HG03342 (cell line): ENCODE results near the gene TKT.

Source experiments
- ATAC-seq: cut with Tn5 transposase; IDR thresholded peaks from one replicate; pipeline ENCODE4 v1.9.1; 2021; ENCODE audit warnings: mild to moderate bottlenecking, moderate library complexity; ENCODE audit not compliant: unreplicated experiment

Gene TKT

DNA sequence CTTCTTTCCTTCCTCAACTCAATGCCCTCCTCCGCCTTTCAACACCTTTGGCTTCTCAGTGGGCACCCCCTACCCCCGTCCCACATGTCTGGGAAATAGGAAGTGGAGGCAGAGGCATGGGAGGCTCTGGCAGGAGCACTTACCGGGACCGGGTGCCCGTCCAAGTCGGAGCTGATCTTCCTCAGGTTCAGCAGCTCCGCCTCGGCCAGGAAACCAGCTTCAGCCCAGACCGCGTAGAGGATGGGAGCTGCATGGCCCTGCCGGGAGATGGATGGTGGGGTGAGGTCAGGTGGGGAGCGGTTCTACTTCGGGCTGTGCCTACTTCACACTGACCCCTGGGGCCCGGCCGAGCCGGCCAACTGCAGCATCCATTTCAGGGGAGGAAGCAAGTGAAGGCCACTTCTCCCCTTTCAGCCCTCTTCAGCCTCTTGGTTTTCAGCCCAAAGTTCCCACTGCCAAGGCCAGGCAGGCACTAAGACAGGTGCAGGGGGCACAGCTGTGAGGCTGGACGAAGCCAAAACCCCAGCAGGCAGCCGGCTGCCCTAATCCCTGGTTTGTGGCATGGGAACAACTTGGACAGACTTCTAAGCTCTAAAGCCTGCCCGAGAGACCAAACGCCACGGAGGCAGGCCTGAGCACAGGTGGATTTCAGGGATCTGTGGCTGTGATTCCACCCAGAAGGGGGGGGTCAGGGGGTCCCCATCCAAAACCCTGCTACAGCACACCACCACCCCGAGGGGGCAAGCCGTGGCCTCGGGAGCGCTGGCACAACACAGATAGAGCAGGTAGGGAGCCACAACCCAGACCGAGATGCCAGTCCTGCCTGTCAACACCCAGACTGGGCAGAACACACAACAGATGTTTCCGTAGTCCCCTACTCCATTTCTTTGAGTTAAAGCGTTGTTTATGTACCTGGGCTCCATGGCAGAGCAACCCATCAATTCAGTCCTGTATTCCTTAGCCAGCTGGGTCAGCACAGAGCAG, 14.5 kb downstream of the TKT start:
- no peak for ATAC-seq

DNA sequence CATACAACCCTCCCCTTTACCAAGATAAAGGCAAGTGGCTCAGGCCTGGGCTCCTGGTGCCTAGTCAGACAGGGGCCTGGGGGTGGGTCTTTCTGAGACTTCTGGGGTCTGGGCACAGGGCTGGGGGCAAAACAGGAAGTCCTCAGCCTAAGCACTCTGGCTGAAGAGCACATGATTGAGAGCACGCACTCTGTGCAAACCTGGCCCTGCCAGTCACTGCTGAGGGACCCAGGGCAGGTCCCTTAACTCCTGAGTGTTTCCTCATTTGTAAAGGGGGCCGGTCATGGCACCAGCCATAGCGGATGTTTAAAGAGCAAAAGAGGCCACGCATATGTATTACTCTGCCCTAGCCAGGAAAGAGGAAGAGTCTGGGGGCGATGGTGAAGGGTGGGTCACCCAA, 16.0 kb downstream of the TKT start:
- no peak for ATAC-seq

DNA sequence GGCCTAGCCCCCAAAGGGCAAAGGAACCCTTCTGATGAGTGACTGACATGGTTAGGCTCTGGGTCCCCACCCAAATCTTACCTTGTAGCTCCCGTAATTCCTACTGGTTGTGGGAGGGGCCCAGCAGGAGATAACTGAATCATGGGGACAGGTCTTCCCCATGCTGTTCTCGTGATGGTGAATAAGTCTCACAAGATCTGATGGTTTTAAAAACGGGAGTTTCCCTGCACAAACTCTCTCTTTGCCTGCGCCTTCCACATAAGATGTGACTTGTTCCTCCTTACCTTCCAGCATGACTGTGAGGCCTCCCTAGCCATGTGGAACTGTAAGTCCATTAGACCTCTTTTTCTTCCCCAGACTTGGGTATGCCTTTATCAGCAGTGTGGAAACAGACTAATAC, 16.9 kb downstream of the TKT start:
- no peak for ATAC-seq

DNA sequence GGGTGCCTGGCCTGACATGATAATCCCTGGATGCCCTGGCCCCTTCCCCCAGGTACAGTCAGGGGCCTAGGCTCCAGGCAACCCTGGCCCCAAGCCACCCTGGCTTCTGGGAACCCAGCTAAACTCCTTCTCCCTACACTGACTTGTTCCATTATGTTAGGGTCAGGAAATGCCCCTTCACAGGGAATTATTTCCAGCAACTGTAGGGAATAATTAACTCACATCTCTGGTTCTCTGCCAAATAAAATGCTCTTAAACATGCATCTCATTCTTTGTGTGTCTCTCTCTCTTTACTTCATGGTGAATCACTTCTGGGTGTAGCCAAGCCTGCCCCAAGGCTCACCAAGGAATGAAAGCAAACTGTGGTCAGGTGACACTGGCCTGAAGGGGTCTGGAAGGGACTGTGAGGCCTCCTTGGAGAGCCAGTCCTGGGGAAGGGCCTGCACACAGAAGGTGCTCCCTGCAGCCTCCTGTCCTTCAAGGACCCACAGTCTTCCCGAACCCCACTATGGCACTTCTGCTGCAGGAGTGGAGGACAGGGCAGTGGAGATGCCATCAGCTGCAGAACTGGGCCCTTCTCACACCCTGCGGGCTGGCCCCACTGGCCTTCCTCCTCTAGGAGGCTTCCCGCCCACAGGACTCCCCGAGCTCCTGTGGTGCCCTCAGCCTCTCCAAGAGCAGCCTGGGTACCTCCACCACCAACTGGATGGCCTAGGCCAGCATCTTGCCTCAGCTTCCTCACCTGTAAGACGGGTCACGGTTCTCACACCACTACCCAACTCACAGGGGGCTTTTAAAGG, 17.6 kb downstream of the TKT start:
- ATAC-seq, result no peak

DNA sequence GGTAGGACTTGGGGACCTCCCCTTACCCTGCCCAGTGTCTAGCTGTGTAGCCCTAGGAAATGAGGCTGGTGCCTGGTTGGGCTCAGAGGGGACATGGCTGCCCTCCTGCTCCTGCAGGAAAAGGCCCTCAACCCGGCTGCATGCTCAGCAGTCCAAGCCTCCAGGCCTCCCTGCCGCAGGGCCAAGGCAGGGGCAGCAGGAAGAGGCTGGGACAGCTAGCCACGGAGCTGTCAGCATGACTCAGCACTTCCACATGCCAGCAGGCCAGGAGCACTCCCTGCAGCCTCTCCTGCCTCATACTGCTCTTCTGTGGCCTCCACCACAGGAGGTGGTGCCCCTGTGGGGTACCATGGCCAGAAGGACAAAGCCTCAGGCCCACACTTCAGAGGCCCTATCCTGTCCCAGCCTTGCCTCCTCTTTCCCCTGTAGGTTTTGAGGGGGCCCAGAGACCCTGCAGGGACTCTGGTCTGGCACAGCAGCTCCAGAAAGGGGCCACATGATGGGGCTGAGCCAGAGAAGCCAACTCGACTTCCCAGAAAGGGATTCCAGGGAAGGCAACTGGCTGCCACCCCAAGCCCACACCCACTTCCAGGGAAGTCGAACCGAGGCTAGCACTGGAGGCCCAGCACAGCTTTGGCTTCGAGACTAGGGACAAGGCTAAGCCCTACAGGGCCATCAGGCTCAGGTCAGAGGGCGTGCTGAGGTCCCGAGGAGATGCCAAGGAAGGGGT, 19.5 kb downstream of the TKT start:
- ATAC-seq, result no peak

DNA sequence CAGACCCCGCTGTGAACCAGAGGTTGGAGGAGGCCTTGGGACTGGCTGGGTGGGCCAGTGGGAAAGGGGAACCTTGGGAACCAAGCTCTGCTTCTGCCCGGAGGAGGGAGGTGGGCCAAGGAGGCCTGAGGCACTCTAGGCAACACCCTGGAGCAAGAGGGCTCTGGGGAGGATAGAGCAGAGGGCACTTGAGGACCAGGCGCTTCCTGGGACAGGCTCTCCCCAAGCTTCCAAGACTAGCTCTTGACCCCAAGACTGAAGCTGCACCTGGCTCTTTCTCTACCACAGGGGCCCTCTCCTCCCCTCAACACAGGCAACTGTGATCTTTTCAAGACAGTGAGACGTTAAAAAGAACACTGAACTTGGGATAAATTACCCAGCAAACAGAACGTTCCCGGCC, 20.3 kb downstream of the TKT start:
- ATAC-seq, result no peak

DNA sequence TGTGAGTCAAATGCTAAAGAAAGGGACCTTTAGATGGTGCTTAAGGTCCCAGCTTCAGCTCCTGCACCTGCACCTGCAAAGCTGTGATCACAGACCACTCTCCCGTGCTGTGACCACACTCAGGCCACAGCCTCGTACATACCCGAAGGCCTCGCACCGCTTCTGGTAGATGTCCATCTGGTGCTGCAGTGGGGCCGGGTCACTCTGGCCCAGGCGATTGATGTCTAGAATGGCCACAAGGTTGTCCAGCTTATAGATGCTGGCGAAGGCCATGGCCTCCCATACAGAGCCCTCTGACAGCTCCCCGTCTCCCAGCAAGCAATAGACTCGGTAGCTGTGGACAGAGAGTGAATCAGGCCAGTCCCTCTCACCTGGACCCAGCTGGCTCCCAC, 21.0 kb downstream of the TKT start:
- ATAC-seq, result no peak

DNA sequence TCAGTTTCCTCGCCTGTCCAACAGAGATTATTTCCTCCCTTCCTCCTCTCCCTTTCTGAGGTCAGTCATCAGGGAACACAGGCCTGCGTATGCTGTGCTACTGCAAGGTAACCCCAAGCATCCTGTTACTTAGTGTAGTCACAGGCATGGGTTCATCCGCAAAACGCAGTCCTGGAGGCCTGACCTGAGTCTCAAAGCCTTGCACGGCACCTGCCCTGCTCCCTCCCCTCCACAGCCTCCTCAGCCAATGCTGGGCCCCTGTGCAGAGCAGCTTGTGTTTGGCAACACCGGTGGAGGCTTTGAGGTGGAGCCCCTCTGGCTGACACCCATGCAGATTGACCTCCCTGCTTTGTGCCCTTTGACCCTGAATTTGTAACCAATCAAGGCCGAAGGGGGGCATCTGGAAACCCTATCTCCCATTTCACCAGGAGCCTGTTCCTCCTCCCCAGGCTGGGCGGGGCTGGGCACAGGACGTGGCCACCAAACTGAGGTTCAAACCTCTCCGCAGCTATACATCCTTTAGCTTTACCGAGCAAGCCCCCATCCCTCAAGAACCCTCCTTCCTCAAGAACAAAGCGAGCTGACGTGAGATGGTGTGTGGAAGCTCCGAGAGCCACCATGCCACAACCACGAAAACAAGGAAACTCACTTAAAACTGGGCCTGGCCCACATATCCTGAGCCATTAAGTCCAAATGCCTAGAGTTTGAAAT, 21.5 kb downstream of the TKT start:
- ATAC-seq, result no peak

DNA sequence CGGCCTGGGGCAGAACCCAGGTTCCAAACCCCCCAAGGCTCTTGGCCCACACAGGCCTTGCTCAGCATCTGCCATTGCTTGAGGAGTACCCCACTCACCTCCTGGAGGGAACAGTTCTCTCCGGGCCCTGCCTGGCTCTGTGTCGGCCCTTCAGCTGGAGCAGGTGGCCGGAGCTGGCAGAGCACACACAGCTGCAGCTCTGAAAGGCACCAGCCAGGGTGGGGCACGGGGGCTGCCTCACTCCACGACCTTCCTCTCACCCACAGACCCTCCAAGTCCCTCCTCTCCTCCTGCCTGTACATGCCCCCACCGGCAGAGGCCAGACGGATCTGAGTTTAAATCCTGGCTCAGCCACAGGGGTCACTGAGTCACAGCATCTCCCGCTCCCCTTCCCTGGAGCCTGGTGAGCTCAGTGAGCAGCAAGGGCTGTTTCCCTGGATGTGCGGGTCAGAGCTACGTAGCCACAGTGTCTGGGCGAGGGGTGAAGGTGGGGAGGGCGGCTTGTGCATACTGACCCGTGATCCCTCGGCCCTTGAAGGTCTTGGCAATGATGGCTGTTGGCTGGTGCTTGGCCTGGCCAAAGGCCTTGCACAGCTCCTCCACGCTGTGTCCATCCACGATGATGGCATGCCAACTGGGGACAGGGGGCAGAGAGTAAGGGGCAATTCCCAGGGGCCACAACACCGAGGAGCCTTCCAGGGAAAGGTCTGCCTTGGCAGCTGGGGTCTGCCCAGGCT, 23.0 kb downstream of the TKT start:
- no peak for ATAC-seq

DNA sequence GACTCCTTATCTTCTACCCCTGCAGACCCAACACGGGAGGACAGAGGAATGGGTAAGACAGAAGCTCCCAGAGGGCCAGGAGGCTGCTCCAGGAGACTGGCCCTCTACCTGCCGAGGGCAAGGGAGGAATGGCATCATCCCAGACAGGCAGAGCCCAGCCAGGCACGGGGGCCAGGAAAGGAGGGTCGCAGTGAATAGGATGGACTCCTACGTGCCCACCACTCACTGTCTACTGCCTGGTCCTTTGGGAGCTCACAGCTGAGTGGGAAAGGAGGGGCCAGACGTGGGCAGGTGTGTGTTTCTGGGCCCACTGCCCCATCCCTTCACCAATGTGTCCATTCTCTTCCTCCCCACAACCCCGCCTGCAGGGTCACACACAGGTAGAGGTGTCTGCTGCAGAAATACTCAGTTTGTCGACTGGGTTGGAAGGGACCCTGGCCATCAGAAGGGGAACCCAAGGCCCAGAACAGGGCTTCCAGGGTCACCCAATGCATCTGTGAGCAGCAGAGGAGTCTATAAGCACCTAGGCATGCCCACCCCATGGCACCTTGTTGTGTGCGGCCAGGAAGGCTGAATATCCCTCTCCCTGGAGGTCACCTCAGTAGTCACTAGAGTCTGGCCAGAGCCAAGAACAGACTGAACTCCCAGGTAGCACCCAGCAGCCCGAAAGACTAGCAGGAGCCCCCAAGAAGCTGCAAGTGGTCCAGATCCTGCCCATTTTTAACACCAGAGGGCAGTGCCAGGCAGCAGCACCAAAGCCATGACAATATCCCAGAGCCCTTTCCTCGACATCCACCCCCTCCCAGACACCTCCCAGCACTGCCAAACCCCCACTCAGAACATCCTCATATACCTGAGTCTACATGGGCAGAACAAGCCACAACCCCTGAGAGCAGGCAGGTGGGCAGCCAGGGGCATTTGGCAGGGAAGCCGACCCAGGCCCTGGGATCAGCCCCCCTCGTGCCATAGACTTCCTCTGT, 24.0 kb downstream of the TKT start:
- no peak for ATAC-seq

DNA sequence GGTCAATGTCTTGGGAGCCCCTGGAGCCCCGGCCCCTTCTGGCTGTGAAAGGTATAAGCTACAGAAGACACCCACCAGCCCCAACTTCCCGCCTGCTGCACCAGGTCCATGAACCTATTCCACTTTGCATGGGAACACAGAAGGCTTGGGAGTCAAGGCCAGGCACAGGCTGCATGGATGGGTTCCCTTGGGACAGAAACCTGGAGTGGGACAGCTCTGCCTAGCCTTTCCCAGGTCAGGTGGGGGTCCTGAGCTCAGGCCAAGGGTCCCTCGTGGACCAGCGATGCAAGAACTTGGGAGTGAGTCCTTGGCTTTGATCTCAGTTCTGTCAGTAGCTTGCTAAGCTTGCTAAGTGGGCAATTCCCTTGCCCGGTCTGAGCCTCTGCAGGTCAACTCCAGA, 25.0 kb downstream of the TKT start:
- ATAC-seq, result no peak

DNA sequence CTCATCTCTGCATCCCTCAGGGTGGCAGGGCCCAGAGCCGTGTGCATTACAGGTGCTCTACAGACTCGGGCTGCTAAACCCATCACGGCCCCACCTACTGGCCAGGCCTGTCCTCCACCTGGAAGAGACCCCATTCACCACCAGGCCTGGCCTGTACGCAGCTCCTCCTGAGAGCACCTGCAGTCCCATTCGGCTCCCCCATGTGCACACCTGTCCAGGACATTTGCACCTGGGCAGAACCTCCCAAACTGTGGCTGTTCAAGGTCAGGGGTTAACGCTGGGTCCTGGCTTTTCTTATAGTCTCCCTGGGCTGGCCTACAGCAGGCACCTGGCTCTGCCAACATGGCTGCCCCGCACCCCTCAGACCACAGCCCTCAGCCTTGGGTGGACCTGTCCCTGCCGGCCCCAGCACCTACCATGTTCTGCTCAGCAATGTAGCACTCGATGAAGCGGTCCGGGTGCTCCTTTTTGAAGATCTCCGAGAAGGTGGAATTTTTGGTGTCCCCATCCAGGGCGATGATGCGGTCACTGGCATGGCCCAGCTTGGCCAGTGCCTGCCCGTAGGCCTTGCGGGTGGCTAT, 25.7 kb downstream of the TKT start:
- no peak for ATAC-seq

DNA sequence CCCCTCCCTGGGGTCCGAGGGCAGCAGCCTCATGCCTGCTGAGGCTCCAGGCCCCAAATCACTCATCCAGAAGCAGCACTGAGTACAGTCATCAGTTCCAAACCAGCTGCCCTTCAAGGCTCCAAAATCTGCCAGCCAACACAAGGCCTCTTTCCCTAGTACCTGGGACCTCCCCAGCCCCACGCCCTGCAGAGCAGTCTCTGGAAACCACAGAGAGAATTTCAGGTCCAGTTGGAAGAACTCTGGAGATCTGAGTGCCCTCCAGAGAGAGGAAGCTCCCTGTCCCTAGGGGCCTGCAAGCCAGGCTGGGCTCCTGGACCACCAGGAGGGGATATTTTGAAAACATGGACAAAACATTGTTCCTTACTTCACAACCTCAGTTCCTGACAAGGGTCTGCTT, 26.2 kb downstream of the TKT start:
- ATAC-seq, result no peak

DNA sequence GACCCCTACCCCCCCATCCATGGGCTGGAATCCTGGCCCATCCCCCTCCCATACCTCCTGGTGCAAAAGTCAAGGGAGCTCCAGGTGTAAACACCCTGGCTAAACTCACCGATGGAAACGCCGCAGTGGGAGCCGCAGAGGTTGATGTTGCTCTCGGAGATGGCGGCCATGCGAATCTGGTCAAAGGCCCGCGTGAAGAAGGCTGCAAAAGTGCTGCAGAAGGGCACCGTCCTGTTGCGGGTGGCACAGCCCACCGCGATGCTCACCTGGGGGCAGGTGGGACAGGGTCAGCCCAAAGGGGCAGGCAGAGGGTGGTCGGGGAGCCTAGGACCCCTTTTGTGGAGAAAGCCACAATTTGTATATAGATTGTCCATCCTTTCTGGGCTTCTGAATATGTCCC, 26.7 kb downstream of the TKT start:
- no peak for ATAC-seq

DNA sequence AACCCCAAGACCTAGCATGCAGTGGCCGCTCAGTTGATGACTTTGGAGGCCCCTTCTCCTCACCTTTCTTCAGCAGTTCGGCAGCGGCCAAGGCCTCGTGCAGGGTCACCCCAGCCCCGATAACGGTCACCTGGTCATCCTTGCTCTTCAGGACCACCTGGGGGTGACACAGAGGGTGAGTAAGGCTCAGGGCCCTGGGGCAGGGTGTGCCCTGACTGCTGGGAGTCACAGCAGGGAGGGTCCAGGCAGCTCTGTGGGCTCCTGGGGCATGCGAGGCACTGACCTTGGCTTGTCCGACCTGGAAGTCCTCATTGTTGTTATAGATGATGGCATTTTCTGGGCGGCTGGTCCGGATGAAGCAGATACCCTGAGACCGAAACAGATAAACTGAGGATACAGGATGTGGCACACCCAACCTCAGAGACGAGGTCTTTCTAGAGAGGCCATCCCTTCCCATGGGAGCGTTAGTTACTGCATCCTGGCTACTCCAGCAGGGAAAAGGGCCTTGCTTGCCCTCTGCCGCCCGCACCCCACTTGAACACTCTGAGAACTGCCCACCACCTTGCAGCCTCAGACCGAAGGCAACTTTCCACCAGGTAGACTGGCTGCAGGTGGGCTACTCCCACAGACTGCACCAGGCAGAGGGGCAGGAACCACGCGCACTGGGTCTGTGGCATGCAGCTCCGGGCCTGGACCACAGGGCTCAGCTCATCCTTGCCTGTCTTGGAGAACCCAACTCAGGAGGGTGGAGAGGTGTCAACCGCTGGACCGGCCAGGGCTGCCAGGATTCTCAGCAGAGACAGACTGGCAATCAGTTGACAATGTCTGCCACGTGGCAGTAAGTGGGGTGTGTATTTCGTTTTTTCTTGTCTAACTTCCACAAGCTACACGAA, 27.6 kb downstream of the TKT start:
- ATAC-seq, result no peak

DNA sequence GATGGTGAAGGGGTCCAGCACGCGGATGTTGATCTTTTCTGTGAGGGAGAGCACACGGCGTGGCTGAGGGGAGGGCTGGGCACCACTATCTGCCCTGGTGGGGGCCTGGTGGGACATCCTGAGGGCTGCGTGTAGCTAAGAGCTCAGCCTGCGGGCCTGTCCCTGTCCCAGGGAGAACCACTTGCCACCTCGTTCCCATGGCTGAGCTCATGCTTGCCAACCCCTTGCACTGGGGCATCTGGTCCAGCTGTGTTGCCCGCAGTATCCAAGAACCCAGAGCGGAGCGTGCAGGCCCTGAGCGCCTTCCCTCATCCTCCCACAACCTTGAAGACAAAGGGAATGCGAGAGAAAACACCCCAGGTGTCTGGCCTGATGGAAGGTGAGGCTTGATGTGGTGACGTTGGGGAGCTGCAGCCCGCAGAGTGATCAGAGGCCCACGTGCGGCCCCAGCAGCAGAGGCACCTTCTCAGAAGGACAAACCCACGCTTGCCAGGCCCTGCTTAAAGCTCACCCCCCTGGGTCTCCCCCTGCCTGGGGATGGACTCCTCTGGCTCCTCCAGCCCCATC, 28.9 kb downstream of the TKT start:
- ATAC-seq, result no peak

DNA sequence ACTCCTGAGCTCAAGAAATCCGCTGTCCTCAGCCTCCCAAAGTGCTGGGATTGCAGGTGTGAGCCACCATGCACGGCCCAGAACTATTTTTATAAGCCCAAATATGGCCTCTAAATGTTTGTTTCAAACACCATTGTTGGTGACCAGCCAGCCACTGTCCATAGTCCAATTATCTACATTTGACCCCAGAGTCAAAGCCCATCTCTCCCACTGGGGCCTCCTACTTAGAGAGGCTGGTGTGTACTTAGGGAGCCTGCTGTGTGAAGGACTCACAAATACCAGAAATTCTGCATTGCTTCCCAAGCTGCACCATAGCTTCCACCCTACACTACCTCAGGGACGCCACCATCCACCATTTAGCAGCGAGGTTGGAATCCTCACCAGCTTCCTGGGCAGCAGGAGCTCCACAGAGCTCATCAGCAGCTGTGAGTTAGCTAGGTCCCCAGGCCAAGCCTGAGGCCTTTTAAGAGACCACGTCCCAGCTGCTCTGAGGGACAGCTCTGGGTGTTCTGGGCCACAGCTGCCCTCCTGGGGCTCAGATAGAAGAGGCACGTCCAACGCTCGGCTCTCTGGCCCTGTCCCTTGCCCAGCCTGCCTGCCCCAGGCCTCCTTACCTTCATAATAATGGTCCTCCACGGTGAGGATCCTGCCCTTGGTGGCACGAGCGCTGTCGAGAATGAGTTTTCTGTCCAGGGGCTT, 29.5 kb downstream of the TKT start:
- no peak for ATAC-seq
